IPS-11a (cell line): ENCODE measurements around the gene PRPF8.
"Not testable (repeated sequence)": the region's sequence is repeated elsewhere in the genome, so short reads cannot be mapped to it uniquely, and the experiment has no call there.

Experiments used
- H3K4me3 ChIP-seq: one replicate; pipeline ENCODE4 v1.5.1; 2013; ENCODE audit warnings: low read depth, low read length, control low read depth

PRPF8 gene

GRCh38 chr17:1716912-1717695, 32.4 kb upstream of the PRPF8 start:
- H3K4me3 ChIP-seq: peak overlapping the region; percentile 52

GRCh38 chr17:1716076-1716911, 31.6 kb upstream of the PRPF8 start:
- H3K4me3 ChIP-seq: peak overlapping the region; percentile 72

GRCh38 chr17:1715803-1716075, 31.1 kb upstream of the PRPF8 start:
- peak overlapping the region; percentile 72 for H3K4me3 ChIP-seq

GRCh38 chr17:1714980-1715802, 30.5 kb upstream of the PRPF8 start:
- peak overlapping the region; percentile 72 for H3K4me3 ChIP-seq

- peak overlapping the region; percentile 72 for H3K4me3 ChIP-seq
Measured at GRCh38 chr17:1714427-1714979, 29.8 kb upstream of the PRPF8 start.

- peak overlapping the region; percentile 72 for H3K4me3 ChIP-seq
Measured at GRCh38 chr17:1713878-1714426, 29.3 kb upstream of the PRPF8 start.

- no peak overlapping the region for H3K4me3 ChIP-seq
Measured at GRCh38 chr17:1713160-1713877, 28.7 kb upstream of the PRPF8 start.

- no peak overlapping the region for H3K4me3 ChIP-seq
Measured at GRCh38 chr17:1712271-1712670, 27.6 kb upstream of the PRPF8 start.

- H3K4me3 ChIP-seq: no peak overlapping the region
Measured at GRCh38 chr17:1711804-1712203, 27.1 kb upstream of the PRPF8 start.

GRCh38 chr17:1710807-1711553, 26.3 kb upstream of the PRPF8 start:
- H3K4me3 ChIP-seq: peak overlapping the region; percentile 54

- peak within 1 kb of the TSS; percentile 54 for H3K4me3 ChIP-seq
Measured at GRCh38 chr17:1709971-1710806, 25.5 kb upstream of the PRPF8 start, which contains the start of gene TLCD2. TLCD2 (minus strand) TSS chr17:1710377; CDS start chr17:1710242, 135 bp downstream.

GRCh38 chr17:1709403-1709951, 24.8 kb upstream of the PRPF8 start:
- no peak overlapping the region for H3K4me3 ChIP-seq

GRCh38 chr17:1708791-1709346, 24.2 kb upstream of the PRPF8 start:
- H3K4me3 ChIP-seq: not testable (repeated sequence)

GRCh38 chr17:1707107-1707506, 22.4 kb upstream of the PRPF8 start:
- H3K4me3 ChIP-seq: no peak overlapping the region

- H3K4me3 ChIP-seq: no peak overlapping the region
Measured at GRCh38 chr17:1705004-1705403, 20.3 kb upstream of the PRPF8 start.

- H3K4me3 ChIP-seq: no peak overlapping the region
Measured at GRCh38 chr17:1703063-1703462, 18.4 kb upstream of the PRPF8 start.

GRCh38 chr17:1699891-1700290, 15.2 kb upstream of the PRPF8 start:
- not testable (repeated sequence) for H3K4me3 ChIP-seq

- H3K4me3 ChIP-seq: no peak overlapping the region
Measured at GRCh38 chr17:1697681-1698080, 13.0 kb upstream of the PRPF8 start.
